GM18861 (cell line): ENCODE results near the gene IQSEC1.

Source experiments
- ATAC-seq: cut with Tn5 transposase; IDR thresholded peaks from one replicate; pipeline ENCODE4 v1.9.1; 2021; ENCODE audit not compliant: unreplicated experiment

The IQSEC1 gene

DNA sequence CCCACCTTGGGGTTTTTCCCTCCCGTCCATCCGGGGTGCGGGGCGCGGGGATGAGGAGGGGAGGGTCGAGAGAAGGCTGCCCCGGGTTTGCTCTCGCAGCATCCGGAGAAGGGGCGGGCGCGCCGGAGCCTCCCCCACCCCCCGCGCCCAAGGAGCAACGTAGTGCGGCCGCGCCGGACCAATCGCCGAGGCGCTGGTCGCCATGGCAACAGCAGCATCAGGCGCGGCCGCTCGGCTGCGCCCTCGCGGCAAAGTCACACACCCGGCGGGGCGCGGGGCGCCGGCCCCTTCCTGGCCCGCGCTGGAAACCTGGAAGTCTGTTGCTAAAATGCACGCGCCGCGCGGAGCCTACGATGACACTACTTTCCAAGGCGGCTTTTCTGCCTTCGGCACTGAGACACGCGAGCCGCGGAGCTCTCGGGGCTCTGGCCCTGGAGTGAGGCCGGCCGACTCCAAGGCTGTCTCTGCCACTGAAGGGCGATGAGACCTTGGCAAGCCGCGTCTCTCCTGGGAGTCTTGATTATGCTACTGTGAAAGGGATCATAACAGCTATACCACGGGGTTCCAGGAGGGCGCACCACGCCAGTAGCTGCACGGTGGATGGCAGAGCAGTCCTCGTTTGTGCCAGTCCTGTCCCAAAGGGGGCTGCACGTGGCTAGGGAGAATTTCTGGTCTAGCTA is at the start of gene IQSEC1:
TSS of gene IQSEC1 (minus strand) at position 104 of the 680 bp plus-strand sequence. CDS start 415 bp downstream, outside the sequence.
- ATAC-seq, result peak; percentile 33

DNA sequence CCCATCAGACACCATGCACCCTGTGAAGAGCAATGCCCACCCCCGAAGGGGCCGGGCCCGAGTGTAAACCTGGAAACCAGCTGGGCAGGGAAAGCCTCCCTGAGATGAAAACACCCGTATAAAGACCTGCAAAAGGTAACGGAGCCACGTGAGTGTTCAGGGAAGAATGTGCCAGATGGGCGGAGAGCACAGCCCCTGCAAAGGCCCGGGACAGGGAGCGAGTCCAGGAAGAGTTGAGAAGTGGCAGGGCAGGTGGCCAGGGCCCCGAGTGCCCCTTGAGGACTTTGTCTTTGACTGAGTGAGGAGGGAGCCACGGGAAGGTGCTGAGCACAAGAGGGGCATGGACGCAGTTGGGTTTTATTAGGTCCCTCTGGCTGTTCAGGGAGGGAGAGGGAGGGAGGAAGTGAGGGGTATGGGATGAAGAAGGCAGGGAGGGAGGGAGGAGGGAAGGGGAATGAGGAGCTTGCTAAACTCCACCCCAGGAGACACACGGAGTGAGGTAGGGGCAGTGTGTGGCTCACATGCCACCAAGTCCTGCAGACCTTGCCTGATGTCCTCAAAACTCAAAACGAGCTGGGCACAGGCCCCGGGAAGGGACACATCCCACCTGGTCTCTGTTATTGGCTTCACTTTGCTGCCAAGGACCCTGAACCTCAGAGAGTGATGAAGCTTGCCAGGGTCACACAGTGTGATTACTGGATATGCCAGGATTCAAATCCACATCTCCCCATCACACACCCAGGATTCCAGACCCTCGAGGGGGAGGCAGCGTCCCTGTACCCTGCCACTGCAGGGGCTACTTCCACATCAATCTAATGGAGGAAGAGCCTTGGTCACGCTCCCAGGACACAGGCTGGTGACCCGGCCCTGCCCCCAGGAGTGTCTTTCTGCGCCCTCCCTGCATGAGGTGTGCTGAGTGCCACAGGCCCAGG is 49.1 kb upstream of the IQSEC1 start:
- ATAC-seq, result no peak

DNA sequence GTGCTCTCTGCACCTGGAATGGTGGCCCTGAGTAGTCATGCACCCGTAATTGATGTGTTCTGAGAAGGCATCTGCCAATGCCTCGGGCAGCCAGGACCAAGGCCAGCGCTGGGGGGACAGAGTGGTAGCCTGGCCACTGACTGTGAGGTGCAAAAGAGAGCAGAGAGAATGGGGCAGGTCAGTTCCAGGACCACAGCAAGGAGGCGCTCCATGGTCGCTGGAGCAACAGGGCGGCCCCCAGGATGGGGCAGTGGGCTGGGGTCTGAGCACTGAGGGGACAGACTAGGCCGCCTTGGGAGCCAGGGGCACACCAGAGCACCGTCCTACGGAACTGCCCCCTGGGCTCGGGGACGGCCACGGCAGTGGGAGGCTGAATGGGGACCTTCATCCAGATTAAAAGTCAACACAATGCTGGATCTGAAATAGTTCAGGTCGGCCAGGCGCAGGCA is 48.3 kb upstream of the IQSEC1 start:
- no peak for ATAC-seq

DNA sequence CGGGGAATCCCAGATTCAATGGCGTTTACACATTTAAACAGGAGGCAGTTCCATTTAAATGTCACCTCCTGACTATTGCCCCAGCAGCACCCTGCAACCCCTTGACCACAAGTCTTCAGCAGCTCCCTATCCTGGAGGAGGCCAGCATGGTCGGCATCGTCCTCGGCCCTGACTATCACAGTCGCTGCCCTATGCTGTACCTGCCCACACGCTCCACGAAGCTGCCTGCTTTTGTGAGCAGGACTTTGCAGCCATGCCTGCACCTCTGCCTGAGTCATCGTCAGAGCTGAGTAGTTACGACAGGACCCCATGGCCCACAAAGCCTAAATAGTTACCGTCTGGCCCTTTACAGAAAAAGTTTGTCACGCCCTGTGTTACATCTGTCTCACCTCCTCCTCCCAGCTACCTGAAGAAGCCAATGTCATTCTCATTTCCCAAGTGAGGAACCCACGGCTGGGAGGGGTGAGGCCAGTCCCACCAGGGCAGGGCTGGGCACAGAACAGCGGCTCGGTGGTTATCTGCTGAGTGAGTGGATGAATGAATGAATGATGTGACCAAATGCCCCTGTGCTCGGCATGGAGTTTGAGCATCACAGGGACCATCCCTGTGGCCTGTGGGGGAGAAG is 47.8 kb upstream of the IQSEC1 start:
- no peak for ATAC-seq

DNA sequence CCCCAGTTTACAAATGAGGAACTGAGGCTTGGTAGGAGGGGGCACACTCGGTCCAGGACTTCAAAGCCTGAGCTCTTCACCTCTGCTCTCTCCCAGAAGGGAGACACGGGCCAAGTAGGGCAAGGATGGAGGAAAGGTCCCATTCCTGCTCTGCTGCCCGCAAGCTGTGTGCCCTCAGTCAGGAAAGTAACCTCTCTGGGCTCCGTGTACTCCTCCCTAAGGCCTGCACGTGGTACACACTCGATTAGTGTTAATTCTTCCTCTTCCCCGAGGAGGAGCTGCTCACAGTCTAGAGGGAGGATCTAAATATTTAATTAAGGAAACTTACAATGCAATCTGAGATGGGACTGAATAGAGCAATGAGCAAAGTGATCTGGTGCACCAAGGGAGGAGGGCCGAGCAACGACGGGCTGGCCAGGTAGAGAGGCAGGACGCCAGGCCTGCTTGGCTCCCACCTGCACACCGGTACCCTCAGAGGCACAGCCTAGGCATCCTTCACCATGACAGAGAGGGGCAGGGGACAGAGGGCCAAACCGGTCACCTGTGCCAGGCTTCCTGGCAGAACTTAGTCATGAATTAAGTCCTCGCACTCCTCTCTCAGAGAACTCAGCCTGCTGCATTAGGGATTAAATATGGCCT is 47.2 kb upstream of the IQSEC1 start:
- ATAC-seq, result no peak

DNA sequence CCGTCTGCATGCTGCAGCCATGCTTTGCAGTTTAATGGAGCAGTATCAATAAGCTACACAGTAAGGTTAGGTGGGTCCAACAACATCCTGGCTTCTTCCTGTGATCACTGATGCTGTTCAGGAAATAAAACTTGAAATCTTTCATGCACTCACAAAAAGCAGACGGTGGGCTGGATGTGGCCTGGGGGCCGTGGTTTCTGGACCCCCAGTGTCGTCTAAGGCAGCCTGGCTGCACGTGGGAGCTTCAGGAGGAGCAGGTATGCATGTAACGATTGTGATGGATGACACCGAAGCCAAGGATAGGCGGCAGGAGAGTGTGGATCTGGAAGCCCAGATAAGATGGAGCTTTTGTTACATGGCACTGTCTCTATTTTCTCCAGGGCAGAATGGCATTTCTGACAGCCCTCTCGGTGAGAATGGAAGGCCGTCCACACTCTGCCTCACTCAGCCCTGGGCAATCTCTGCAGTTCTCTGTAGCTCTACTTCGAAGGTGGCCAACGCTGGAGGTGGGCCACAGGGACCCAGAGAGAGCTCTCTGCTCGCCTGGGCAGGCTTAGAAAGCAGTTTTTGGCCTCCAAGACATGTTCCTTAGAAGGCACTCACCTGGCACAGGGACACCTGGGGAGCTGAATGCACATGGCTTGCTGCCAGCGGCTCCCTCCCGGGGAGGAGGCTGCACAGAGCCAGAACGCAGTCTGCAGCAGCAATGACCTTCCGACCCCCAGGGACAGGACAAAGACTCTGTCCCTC is 46.4 kb upstream of the IQSEC1 start:
- ATAC-seq, result no peak

DNA sequence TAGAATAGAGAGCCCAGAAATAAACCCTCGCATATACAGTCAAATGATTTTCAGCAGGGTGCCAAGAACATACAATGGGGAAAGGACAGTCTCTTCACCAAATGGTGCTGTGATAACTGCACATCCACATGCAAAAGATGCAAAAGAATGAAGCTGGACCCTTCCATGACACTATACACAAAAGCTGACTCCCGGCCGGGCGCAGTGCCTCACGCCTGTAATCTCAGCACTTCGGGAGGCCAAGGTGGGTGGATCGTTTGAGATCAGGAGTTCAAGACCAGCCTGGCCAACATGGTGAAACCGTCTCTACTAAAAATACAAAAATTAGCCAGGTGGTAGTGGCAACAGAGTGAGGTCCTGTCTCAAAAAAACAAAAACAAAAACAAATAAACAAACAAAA is 43.2 kb upstream of the IQSEC1 start:
- no peak for ATAC-seq

DNA sequence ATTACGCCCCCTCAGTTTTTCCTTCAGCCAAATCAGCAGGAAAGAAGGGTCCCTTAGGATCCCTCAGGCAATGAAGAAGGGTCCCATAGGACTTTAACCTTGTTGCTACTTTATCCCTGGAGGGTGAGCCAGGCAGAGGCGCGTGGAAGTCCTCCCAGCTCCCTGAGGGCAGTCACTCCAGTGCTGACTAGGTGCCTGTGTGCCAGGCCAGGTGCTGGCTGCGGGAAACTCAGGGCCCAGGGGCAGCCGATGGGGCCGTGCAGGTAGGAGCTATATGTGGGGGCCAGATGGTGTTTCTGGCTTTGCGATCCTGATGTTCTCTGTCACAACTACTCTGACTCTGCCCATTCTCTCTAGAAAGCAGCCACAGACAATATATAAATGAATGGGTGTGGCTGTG is 42.8 kb upstream of the IQSEC1 start:
- ATAC-seq, result no peak

DNA sequence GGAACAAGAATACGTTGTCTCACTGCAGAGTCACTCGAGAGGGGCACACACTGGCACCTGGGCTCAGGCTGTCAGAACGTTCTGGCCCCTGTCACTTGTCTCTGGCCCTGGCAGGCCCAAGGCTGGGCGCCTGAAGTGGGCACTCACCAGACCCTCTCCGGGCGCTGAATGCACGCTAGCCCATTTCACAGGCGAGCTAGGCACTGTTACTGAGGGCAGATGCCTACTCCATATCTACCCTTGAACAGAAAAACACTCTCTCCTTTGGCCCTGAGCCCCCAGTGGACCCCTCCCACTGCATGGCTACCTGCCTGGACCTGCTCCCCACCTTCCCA is 42.3 kb upstream of the IQSEC1 start:
- no peak for ATAC-seq

DNA sequence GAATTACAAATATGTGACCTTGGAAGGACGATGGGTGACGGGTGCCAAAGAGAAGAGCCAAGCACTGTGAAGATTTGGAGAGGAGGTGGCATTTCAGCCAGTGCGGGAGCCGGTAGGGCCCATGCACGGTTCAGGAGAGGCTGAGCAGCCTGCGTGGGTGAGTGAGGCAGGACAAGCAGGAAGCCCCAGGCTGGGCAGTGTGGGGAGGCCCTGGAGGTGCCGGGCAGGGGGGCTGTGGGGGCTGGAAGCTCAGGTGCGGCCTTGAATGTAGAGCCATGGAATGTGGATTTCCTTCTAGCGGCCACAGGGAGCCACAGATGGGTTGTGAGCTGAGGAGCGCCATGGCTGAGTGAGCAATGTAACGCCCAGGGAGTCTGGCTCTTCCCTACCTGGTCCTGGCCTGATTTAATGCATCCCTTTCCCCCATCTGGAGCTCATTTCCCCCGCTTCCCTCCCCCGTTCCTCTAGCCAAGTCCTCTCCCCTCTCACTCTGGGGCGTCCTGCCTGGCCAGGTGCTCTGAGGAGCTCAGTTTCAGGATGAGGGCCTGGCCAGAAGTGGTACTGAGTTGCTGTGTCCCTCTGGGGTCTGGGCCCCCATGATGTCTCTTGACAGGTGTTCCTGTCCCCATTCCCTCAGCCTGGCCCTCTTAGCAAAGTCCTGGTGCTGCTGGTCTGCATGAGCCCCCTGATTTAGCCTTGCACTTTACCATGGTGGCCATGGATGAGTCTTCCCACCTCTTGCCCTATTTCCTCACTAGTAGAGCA is 41.8 kb upstream of the IQSEC1 start:
- ATAC-seq, result no peak

DNA sequence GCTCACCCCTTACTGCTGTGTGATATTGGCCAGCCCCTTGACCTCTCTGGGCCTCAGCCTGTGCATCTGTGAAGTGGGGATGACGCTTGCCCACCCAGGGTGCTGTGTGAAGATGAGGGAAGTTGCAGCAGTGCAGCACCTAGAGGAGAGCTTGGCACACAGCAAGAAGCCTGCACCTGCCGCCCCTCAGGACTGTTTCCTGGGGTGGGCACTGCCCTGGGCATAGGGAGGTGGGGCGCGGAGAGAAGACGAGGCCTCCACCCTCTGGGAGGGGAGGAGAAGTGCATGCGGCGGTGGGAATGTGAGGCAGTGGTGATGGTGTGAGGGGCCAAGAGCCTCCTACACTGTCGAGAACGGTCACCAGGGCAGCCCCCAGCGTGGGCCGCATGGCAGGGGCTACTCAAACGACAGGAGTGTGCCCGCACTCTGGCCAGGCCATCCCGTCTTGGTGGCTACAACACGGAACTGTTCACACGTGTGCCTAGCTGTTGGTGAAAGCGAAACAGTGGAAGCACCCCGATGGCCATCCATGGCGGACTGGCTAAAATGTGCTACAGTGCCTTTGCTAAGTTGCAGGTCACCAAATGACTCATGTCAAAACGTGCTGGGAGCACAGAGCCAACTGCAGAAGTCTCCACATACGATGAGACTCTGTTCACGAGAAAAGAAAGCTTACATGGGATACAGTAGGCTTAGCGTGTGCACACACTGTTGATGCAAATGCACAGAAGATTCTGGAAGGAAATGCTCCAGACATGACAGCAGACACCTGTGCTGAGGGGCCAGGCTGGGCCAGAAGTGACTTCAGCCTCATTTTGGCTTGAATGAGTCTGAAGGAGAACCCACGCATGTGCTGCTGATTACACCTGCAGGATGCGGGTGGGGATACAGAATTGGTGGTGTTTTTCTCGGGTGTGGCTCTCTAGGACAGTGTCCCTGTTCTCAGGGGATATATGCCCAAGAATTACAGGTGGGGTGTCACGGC is 40.4 kb upstream of the IQSEC1 start:
- ATAC-seq, result no peak

DNA sequence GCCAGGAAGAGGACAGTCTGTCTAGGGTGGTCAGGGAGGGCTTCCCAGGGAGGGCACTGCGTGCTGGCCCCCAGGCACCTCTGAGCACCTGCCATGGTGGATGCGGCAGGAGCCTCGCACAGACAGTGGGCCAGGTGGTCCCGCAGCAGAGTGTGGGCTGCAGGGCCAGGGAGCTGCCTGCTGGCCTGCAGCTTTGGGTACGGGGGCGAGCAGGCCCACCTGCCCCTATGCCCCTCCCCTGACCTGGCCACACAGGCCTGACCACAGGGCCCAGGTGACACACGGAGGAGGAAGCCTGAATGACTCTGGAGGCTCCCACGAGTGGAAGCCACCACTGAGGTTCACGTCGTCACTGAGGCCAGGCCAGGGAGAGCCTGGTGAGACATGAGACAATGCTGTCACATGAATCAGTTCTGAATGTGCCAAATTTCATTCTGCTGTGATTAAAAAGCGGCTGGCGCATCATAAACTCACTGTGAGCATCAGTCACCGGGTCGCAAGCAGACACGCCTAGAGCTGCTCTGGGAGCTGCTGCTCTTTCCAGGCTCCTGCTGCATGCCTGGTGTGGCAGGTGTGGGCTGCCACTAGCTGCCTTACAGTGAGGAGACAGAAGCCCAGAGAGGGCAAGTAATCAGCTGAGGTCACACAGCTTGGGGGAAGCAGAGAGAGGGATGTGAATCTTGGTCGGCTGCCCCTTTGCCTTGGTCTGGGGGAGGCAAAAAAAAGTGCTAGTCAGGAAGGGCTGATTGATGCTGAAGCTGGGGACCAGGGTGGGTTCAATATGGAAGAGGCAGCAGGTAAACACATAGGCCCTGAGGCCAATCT is 39.5 kb upstream of the IQSEC1 start:
- ATAC-seq, result no peak

DNA sequence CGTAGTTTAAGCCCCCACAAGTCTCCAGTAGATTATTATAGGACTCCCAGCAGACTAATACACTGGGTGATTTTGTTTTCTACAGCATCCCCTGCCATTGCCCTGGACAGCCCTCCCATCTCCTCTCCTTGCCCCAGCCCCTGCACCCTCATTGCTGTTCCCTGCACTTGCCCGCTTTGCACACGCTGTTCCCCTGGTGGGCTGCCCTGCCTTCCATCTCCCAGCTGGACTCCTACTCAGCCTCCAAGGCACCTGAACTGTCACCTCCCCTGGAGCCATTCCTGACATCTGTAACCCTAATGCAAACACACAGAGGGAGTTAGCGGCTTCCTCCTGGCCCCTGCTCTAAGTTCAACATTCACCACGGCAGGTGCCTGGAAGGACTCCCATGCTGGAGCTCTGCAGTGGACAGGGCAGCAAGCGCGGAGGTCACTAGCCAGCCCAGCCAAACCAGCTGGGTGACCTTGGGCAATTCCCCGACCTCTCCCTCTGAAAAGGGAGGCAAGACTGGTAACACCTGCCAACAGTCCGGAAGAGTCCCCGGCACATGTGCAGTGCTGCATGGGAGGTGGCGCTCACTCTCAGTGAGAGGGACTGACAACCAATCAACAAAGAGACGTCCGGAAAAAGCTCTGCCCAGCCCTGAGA is 38.8 kb upstream of the IQSEC1 start:
- no peak for ATAC-seq

DNA sequence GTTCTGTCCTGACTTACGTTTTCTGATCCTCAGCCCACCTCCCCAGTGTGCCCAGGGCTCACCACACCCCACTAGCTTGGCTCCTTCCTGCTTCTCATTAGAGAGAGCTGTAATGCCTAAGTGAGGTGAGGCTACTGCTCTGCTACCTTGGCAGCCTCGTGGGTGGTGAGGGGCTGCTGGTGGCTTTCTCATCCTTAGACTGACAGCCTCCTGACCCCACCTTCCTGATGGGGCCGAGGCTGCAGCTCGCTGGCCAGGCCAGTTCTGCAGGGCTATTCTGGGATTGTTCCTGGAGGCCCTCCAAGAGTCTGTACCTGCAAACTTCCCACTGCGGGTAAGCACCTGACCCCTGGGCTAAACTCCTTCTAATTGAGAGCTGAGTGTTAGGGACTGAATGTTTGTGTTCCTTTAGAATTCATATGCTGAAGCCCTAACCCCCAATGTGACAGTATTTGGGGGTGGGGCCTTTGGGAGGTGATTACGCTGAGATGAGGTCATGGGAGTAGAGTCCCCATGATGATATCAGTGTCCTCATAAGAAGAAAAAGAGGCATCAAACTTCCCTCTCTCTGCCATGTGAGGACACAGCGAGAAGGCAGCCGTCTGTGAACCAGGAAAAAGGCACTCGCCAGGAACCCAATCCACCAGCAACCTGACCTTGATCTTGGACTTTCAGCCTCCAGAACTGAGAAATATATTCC is 38.1 kb upstream of the IQSEC1 start:
- no peak for ATAC-seq

DNA sequence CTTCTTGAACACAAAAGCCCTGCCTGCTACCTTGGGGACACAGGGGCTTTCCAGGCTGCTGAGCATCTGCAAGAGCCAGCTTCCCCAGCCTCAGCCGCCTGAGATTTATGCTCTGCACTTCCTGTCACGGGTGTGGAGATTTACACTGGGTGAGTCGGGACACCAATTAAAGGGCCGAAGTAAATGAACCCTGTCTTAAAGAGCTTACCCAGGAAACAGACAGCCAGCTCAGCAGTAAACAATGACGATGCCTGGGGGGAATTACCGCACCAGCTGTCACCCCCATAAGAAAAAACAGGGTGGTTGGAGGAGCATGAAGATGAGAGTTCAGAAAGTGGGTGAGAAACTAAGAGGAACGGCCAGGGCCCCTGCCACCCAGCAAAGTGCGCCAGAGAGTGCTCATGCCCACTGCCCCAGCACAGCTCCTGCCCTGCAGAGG is 37.5 kb upstream of the IQSEC1 start:
- ATAC-seq, result peak; percentile 82

DNA sequence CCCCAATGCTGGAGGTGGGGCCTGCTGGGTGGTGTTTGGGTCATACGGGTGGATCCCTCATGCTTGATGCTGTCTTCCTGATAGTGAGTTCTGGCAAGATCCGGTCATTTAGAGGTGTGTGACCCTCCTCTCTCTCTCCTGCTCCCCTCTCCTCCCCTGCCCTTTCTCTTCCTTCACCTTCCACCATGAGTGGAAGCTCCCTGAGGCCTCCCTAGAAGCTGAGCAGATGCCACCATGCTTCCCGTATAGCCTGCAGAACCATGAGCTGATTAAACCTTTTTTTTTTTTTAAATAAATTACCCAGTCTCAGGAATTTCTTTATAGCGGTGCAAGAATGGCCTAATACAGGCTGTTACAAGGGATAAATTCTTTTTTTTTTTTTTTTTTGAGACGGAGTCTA is 36.3 kb upstream of the IQSEC1 start:
- no peak for ATAC-seq

DNA sequence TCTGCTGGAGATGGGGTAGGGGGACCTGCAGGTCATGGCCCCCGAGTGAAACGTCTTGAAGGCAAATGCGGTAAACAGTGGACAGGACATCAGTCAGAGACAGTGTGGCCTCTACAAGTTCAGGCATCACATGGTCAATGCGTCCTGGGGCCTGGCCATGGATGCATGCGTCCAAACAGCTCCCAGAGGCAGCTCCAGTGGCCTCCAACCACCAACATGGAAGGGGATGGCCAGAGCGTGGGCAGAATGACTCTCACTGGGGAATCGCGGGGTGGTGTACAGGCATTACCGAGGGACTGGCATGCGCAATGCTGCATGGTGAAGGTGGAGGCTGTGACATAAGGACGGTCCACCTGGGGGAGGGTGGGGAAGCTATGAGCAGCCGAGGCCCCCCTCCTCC is 35.6 kb upstream of the IQSEC1 start:
- no peak for ATAC-seq
